Activated T-cell treated with anti-CD3 and anti-CD28 coated beads, Interleukin-2, amount 50 U/mL, for 1 hour (primary cell): ENCODE results near the gene MSMP.

Experiments used
- DNase-seq: peaks from one replicate; pipeline ENCODE4 v3.0.0-alpha.2; 2020

MSMP gene

GRCh38 chr9:35741740-35742139 lies 12.3 kb downstream of the MSMP start:
- no peak for DNase-seq

- DNase-seq, result no peak
Observed at GRCh38 chr9:35740243-35740642, 13.8 kb downstream of the MSMP start.

DNA sequence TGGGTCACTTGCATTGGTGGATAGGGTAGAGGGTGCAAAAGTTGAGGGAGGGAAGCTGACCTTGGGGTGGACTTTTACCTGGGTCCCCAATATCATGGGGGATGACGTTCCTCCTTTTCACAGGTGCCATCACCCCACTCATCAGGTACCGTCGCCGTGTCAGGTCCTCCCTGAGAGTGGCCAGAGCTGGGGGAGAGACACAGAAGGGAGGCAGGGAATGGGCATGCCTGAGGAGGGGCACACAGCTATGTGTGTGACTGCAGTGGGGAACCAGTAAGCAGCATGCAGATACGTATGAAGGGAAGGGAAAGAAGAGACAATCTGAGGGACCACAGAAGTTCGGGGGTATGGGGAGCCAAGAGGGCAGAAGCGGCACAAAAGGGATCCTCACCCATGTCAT lies 15.2 kb downstream of the MSMP start:
- no peak for DNase-seq

- no peak for DNase-seq
Observed at GRCh38 chr9:35738186-35738585, 15.9 kb downstream of the MSMP start.

GRCh38 chr9:35737143-35737542 lies 16.9 kb downstream of the MSMP start:
- DNase-seq, result no peak

GRCh38 chr9:35736201-35736633 lies 17.9 kb downstream of the MSMP start:
- DNase-seq, result peak; percentile 61

DNA sequence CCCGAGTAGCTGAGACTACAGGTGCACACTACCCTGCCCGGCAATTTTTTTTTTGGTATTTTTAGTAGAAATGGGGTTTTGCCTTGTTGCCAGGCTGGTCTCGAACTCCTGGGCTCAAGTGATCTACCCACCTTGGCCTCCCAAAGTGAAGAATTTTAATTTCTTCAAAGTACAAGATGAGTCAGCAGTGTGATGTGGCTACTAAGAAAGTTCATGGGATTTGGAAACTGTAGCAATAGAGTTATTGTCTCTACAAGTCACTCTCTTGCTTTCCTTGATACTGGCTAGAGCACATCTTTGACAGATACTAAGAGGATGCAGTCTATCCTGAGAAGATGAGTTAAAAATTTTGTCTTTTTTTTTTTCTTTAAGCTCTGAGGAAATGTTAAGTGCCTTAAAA lies 20.0 kb downstream of the MSMP start:
- DNase-seq, result no peak

DNA sequence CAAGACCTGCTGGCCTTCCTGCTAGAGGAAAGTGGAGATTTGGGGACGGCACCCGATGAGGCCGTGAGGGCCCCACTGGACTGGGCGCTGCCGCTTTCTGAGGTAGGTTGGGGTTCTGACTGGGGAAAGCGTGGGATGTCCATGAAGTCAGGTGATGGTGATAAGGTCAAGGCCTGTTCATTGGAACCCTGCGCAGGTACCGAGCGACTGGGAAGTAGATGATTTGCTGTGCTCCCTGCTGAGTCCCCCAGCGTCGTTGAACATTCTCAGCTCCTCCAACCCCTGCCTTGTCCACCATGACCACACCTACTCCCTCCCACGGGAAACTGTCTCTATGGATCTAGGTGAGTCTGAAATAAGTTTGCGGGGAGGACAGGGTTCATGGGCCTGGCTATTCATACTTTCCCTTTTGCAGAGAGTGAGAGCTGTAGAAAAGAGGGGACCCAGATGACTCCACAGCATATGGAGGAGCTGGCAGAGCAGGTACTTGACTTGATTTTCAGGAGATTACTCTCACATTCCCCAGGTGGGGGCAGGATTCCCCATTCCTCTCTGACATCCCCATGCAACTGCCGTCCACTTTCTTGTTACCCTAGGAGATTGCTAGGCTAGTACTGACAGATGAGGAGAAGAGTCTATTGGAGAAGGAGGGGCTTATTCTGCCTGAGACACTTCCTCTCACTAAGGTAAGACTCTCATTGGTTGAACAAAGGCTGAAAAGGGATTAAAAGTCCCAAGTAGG lies 21.1 kb downstream of the MSMP start:
- no peak for DNase-seq

DNA sequence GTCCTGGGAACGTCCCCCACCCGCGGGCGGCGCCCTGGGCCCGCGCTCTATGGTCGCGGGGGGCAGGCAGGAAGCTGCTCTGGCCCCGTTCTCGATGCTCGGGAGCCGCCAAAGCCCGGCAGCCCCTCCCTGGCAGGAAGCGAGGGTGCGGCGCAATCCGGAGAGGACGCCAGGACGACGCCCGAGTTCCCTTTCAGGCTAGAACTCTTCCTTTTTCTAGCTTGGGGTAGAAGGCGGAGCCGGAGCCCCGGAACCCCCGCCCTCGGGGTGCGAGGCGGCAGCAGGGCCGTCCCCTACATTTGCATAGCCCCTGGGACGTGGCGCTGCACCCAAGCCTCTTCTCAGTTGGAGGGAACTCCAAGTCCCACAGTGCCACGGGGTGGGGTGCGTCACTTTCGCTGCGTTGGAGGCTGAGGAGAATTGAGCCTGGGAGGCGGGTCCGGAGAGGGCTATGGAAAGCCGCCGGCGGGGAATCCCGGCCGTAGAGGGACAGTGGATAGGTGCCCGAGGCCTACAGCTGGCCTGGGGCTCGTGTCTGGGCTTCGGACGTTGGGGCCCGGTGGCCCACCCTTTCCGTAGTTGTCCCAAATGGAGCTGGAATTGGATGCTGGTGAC lies 21.8 kb downstream of the MSMP start, which contains the start of the genes CREB3 and TLN1:
CREB3 (plus strand) TSS at position 482 of the 615 bp plus-strand sequence; CDS start at position 589, 107 bp downstream.
TLN1 (minus strand) TSS at position 11 of the 615 bp plus-strand sequence. CDS start 6,501 bp downstream, outside the sequence.
- DNase-seq, result peak; percentile 96

DNA sequence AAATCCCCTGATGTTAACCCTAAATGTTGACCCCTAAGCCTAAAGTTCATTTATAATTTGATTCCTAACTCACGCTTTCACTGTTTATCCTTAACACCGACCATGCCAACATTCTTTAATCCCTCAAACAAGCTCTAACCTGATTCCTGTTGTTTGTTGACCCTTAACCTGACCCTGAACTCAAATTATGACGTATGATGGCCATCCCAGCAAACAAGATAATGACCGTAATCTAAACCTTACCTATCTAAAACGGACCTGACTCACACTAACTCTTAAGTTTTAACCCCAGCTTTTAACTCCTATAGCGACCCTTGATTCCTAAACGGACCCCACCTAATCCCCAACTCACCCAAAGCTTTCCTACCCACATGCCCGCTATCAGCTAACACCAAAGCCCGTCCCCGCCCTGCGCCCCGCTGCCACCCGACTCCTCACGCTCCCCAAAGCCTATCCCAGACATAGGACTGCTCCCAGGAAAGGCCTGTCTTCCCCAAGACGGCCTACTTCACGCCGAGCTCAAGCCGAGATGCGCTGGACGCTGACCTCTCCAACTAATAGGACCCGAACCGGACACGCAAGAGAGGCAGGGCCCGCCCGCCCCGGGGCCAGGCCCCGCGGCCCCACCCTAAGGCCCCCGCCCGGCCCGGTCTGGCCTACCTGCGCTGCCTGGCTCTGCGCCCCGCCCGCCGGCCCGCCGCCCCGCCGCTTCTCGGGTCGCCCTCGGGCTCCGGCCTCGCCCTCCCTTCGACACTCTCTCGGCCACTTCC lies 22.5 kb downstream of the MSMP start:
- DNase-seq, result no peak

DNA sequence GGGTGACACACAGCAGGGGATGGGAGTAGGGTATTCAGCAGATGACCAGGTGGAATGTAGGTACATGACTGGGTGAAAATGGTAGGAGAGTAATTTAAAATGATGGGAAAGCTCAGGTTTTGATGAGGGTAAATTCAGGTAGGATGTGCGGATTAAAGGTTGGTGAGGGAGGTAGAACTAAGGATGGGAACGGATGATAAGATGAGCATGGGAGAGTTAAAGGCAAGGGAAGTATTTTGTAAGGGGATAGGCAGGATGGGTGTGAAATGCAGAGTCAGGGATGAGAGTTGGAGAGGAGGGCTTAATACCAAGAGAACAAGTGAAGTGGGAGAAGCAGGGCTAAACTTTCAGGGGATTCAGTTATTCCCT lies 23.6 kb downstream of the MSMP start:
- DNase-seq, result no peak

GRCh38 chr9:35729700-35730485 lies 24.2 kb downstream of the MSMP start:
- DNase-seq, result no peak

GRCh38 chr9:35729101-35729500 lies 25.0 kb downstream of the MSMP start:
- DNase-seq, result no peak

GRCh38 chr9:35728041-35728971 lies 25.8 kb downstream of the MSMP start:
- no peak for DNase-seq

DNA sequence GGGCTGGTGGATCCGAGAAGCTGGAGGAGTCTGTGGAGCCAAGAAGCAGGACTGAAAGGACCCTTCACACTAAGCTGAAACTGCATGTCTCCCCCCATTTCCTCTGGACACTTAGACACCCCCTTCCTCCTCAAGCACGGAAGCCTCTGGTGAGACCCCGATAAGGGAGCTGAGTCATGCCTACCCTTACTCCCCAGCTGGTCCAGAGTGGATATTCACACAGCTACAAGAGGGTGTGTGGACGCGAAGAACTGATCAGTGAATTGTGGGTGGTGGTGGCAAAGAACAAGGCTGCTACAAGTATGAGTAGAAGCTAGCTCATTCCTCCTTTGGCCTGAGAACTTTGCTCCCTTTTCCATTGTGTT lies 26.4 kb downstream of the MSMP start:
- DNase-seq, result no peak

DNA sequence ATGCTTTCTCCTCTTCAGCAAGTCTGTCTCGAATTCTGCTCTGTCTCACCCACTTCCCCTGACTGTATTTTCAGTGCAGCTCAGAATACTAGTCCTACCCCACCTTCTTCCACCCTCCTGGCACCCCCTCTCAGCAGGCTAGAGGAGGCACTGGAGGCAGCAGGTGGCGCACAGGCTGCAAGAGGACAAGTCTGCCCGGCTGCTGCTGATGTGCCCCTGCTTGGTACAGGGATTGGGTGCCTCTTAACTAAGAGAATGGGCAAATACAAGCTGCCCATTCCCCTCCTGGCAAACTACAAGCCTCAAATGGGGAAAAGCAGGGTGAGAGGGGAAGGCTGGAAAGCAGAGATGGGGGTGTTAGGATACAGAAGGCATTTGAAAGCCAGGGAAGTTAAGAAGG lies 27.1 kb downstream of the MSMP start:
- DNase-seq, result peak; percentile 52

DNA sequence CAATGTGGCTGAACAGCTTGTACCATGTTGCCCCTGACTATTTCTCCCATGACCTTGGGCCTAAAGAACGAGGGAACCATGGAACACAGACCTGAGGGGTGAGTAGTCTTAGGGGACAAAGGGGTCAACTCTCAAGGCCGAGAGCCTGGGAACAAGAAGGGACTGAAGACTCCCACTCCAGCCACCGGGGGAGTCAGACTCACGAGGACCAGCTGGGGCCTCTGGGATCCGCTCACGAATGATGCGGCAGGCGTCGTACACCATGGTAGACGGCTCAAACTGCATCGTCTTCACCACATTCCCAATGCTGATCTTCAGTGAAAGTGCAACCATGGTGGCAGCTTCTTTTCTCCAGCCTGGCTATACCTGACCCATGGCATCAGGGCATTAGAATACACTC lies 28.7 kb downstream of the MSMP start:
- no peak for DNase-seq

GRCh38 chr9:35723908-35724307 lies 30.2 kb downstream of the MSMP start:
- DNase-seq, result no peak

DNA sequence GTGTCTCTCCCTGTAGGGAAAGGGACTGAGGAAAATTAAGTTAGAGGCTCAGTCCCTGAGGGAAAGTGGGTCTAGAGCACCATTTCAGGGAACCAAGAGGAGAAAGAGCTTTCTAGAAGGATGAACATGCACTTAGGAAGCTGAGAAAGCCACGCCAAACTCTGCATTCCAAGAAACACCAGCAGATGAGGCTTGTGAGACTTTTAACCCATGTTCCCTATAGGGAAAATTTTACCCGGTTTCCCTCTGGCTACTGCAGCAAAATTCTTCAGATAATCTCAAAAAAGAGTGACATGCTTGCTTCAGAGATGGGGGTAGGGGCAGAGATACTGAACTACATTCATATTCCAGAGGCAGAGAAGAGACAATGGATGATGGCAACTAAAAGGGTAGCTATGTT lies 30.6 kb downstream of the MSMP start:
- DNase-seq, result no peak

DNA sequence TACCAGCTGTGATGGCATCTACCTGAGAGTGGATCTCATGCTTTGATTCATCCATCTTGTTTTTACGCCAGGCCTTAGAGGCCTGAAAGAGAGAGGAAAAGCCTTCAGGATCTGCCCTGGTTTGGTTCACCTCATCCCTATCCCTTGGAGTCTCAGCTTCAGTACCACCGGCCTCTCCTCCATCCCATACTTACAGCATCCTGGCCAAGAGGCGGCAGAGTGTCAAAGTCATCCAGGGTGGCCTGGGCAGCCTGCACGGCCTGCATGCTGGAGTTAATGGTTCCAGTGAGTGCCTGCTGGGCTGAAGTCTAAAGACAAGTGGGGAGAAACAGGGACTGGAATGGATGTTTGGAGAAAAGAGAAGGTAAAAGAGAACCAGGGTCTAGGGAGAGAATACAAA lies 34.5 kb downstream of the MSMP start:
- no peak for DNase-seq

DNA sequence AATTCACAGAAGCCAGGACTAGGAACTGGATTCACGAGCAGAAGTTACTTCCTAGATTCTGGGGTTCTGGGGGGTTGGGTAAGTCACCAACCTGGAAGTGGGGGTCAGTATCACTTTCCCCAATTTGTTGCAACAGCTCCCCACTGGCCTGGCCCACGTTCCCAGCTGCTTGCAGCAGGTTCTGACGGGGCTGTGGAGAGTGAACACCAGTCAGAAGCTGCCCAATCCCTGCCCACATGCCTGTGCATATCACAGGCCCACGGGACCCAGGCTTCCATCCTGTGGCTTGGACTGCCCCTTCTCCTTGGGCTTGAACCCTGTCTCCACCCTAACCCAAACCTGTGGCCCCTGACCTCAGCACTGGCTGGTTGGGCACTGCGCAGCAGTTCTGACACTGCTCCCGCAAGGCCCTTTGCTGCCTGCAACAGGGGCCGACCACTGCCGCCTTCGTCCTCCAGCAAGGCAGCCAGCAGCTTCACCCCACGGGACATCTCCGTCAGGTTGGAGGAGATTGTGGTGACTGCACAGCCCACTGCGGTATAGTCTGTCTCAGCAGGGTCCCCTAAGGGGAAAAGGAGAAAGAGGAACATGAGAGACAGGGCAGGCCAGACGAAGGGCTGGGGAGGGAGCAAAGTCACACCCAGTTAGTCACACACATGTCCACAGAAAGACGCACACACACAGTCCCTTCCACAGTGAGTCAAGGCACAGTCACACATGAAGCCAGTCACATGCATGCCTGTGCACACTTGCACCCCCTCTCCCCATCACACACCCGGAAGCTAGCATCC lies 35.2 kb downstream of the MSMP start:
- DNase-seq, result no peak
